ENCODE data around the gene GLOD4. TPM values are rescaled to one million over a fixed set of nuclear protein-coding genes. Genes with fewer than 3 reads are reported as not detected.
"Not testable (repeated sequence)": the region's sequence is repeated elsewhere in the genome, so short reads cannot be mapped to it uniquely, and the experiment has no call there.

The GLOD4 gene
- 56.6 and 63.1 TPM in 2 replicates for total RNA-seq

GRCh38 chr17:781805-782731, at the start of gene GLOD4, which contains the start of gene MRM3:
TSS of gene GLOD4 (minus strand) at chr17:782280. CDS start at chr17:782255, 25 bp downstream.
TSS of gene MRM3 (plus strand) at chr17:782353. CDS start at chr17:782379, 26 bp downstream.
- intact Hi-C loops (cut with micrococcal nuclease), result loop anchor here (1.0 to 2.0 kb wide), 5 partner anchors 30 to 371 kb away; partner anchors contain the start of genes GEMIN4 and VPS53

GRCh38 chr17:830950-831349, 48.9 kb upstream of the GLOD4 start:
- intact Hi-C loops (cut with micrococcal nuclease), result no loop called here

- intact Hi-C loops (cut with micrococcal nuclease), result no loop called here
Measured at GRCh38 chr17:830381-830780, 48.3 kb upstream of the GLOD4 start.

- intact Hi-C loops (cut with micrococcal nuclease), result not testable (repeated sequence)
Measured at GRCh38 chr17:829614-830013, 47.5 kb upstream of the GLOD4 start.

GRCh38 chr17:828761-829160, 46.7 kb upstream of the GLOD4 start:
- intact Hi-C loops (cut with micrococcal nuclease), result no loop called here

- intact Hi-C loops (cut with micrococcal nuclease), result no loop called here
Measured at GRCh38 chr17:826778-827177, 44.7 kb upstream of the GLOD4 start.

- intact Hi-C loops (cut with micrococcal nuclease), result no loop called here
Measured at GRCh38 chr17:825216-825615, 43.1 kb upstream of the GLOD4 start.

GRCh38 chr17:824378-824777, 42.3 kb upstream of the GLOD4 start:
- intact Hi-C loops (cut with micrococcal nuclease), result no loop called here

- intact Hi-C loops (cut with micrococcal nuclease), result no loop called here
Measured at GRCh38 chr17:823501-823902, 41.4 kb upstream of the GLOD4 start.

- intact Hi-C loops (cut with micrococcal nuclease), result no loop called here
Measured at GRCh38 chr17:819251-819650, 37.2 kb upstream of the GLOD4 start.

GRCh38 chr17:814371-814770, 32.3 kb upstream of the GLOD4 start:
- intact Hi-C loops (cut with micrococcal nuclease), result no loop called here

- intact Hi-C loops (cut with micrococcal nuclease), result no loop called here
Measured at GRCh38 chr17:812638-813204, 30.6 kb upstream of the GLOD4 start.

- intact Hi-C loops (cut with micrococcal nuclease), result no loop called here
Measured at GRCh38 chr17:811051-811784, 29.1 kb upstream of the GLOD4 start.

GRCh38 chr17:807523-808294, 25.6 kb upstream of the GLOD4 start:
- intact Hi-C loops (cut with micrococcal nuclease), result no loop called here

- intact Hi-C loops (cut with micrococcal nuclease), result no loop called here
Measured at GRCh38 chr17:806781-807522, 24.9 kb upstream of the GLOD4 start.

GRCh38 chr17:806346-806745, 24.3 kb upstream of the GLOD4 start:
- intact Hi-C loops (cut with micrococcal nuclease), result no loop called here

- intact Hi-C loops (cut with micrococcal nuclease), result not testable (repeated sequence)
Measured at GRCh38 chr17:805886-806285, 23.8 kb upstream of the GLOD4 start.

GRCh38 chr17:804541-805435, 22.7 kb upstream of the GLOD4 start:
- intact Hi-C loops (cut with micrococcal nuclease), result no loop called here
